Measurements from ENCODE around the gene TMEM204. TPM values are rescaled to one million over a fixed set of nuclear protein-coding genes. Genes with fewer than 3 reads are reported as not detected.

TMEM204 gene
- total RNA-seq, 4 donors from 2014 or later, result 38.5 to 85.3 (median 66.0) TPM

DNA sequence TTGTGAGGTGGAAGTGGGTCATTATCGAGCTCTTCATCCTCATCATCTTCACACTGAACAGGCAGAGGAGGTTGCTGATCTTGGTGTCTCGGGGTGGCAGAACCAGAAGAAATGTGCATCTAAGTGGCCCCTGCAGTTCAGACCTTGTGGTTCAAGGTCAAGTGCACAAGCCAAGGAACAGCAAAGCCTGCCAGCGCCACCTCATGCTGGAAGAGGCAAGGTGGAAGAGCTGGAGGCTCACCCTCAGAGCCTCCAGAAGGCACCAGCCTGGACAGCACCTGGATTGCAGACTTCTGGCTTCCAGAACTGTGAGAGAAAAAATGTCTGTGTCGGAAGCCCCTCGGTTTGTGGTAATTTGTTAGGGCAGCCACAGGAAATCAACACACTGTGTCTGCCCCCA lies 45.7 kb downstream of the TMEM204 start:
- no peak for DNase-seq
- intact Hi-C loops (cut with DNase I), result no loop called here
- Histone ChIP-seq H3K27ac (no peak overlapping the region), H3K9me3 (no peaks in the 10 kb centered on the region), H3K4me1 (no peaks in the 10 kb centered on the region), H3K27me3 (no peaks in the 10 kb centered on the region), H3K4me3 (replicated peaks in 1 of 3) (no peak overlapping the region), H3K36me3 (peaks cover 32 to 50% of the 10 kb centered on the region in 2 donors)
- 78 to 93% methylated on average over 5 of the region's 5 CpGs for WGBS, 2 donors
- TF ChIP-seq POLR2A (IDR thresholded peaks at IDR 0.05), result no peak
- TF ChIP-seq, protein P1, sequence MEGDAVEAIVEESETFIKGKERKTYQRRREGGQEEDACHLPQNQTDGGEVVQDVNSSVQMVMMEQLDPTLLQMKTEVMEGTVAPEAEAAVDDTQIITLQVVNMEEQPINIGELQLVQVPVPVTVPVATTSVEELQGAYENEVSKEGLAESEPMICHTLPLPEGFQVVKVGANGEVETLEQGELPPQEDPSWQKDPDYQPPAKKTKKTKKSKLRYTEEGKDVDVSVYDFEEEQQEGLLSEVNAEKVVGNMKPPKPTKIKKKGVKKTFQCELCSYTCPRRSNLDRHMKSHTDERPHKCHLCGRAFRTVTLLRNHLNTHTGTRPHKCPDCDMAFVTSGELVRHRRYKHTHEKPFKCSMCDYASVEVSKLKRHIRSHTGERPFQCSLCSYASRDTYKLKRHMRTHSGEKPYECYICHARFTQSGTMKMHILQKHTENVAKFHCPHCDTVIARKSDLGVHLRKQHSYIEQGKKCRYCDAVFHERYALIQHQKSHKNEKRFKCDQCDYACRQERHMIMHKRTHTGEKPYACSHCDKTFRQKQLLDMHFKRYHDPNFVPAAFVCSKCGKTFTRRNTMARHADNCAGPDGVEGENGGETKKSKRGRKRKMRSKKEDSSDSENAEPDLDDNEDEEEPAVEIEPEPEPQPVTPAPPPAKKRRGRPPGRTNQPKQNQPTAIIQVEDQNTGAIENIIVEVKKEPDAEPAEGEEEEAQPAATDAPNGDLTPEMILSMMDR (IDR thresholded peaks at IDR 0.05), result no peak

DNA sequence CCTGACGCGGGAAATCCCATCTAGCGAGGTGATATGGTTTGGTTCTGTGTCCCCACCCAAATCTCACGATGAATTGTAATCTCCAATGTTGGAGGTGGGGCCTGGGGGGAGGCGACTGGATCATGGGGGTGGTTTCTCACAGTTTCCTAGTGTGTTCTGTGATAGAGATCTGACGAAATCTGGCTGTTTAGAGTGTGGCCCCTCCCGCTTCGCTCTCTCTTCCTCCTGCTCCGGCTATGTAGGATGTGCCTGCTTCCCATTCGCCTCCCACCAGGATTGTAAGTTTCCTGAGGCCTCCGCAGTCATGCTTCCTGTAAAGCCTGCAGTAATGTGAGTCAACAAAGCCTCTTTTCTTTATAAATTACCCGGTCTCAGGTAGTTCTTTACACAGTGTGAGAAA lies 46.8 kb downstream of the TMEM204 start:
- no peaks in the 10 kb centered on the region for H3K9me3 ChIP-seq
- H3K27ac ChIP-seq, result no peak overlapping the region
- no peaks in the 10 kb centered on the region for H3K27me3 ChIP-seq
- no peaks in the 10 kb centered on the region for H3K4me1 ChIP-seq
- TF ChIP-seq, protein P1 (IDR thresholded peaks at IDR 0.05), result no peak
- no peak for TF ChIP-seq POLR2A (IDR thresholded peaks at IDR 0.05)
- 84 to 87% methylated on average over 12 of the region's 12 CpGs for WGBS, 2 donors
- peaks cover 40 to 58% of the 10 kb centered on the region in 2 donors for H3K36me3 ChIP-seq
- no peak overlapping the region for H3K4me3 ChIP-seq (replicated peaks in 1 of 3)
- intact Hi-C loops (cut with DNase I), result no loop called here
- no peak for DNase-seq

DNA sequence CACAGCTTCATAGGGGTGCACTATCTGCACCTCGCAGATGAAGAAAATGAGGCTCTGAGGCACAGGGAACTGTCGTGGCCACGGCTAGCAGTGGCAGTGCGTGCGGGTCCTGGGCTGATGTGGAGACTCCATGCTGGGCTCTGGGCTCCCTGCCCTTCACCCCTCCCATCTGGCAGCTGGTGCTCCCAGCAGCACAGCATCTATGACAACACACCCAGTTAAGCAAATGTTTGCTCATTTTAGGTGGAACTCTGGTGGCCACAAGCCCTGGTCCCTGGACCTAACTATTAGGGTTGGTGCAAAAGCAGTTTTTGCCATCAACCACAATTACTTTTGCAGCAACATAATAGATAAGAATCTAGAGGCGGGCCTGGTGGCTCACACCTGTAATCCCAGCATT lies 47.5 kb downstream of the TMEM204 start:
- H3K27ac ChIP-seq, result no peak overlapping the region
- no peak for TF ChIP-seq POLR2A (IDR thresholded peaks at IDR 0.05)
- TF ChIP-seq, protein P1 (IDR thresholded peaks at IDR 0.05), result no peak
- H3K27me3 ChIP-seq, result no peaks in the 10 kb centered on the region
- H3K36me3 ChIP-seq, result peaks cover 44 to 64% of the 10 kb centered on the region in 2 donors
- no peaks in the 10 kb centered on the region for H3K9me3 ChIP-seq
- WGBS, 2 donors, result 93 to 99% methylated on average over 4 to 6 of the region's 6 CpGs
- intact Hi-C loops (cut with DNase I), result no loop called here
- no peaks in the 10 kb centered on the region for H3K4me1 ChIP-seq
- H3K4me3 ChIP-seq (replicated peaks in 1 of 3), result no peak overlapping the region
- no peak for DNase-seq

DNA sequence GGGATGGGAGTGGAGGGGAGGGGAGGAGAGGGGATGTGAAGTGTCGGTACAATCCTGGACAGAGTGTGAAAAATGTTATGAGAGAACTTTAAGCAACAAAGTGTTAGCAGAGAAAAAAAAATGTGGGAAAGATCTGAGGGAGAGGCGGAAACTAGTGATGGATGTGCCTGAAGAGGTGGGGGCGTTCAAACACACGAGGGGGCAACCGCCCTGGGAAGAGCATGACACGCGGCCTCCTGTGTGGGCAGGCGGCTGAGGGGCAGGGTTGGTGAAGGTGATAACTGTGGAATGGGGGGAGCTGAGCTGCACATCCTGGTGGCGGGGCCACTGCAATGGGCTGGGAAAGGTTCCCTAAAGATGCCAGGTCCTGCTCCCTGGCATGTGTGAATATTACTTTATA lies 48.3 kb downstream of the TMEM204 start:
- WGBS, 2 donors, result 90 to 91% methylated on average over 9 of the region's 9 CpGs
- H3K27ac ChIP-seq, result no peak overlapping the region
- no peak for DNase-seq
- TF ChIP-seq POLR2A (IDR thresholded peaks at IDR 0.05), result no peak
- TF ChIP-seq, protein P1 (IDR thresholded peaks at IDR 0.05), result no peak
- no peaks in the 10 kb centered on the region for H3K27me3 ChIP-seq
- H3K9me3 ChIP-seq, result no peaks in the 10 kb centered on the region
- H3K4me3 ChIP-seq (replicated peaks in 1 of 3), result no peak overlapping the region
- intact Hi-C loops (cut with DNase I), result no loop called here
- peaks cover 52 to 72% of the 10 kb centered on the region in 2 donors for H3K36me3 ChIP-seq
- no peaks in the 10 kb centered on the region for H3K4me1 ChIP-seq

DNA sequence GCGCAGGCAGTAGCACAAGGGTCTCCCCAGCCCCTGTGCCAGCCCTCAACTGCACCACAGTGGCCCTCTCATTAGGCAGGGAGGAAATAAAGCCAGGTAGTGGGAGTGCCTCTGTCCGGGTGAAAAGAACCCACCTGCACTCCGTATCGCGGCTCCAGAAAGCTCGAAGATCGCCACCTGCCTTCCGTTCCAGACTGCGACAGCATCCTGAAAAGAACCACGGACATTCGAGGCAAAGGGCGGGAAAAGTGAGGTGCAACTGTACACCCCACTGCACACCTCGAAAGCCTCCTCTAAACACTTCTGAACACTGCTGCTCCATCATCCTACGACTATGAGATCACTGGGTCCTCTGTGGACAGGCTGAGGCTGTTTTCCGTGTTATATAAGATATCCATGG lies 49.7 kb downstream of the TMEM204 start:
- Histone ChIP-seq H3K9me3 (no peaks in the 10 kb centered on the region), H3K27ac (no peak overlapping the region), H3K27me3 (no peaks in the 10 kb centered on the region), H3K36me3 (peaks cover 54 to 78% of the 10 kb centered on the region in 2 donors), H3K4me1 (no peaks in the 10 kb centered on the region), H3K4me3 (replicated peaks in 1 of 3) (no peak overlapping the region)
- intact Hi-C loops (cut with DNase I), result no loop called here
- no peak for DNase-seq
- no peak for TF ChIP-seq POLR2A (IDR thresholded peaks at IDR 0.05)
- TF ChIP-seq, protein P1 (IDR thresholded peaks at IDR 0.05), result no peak
- 86 to 87% methylated on average over 14 to 15 of the region's 15 CpGs for WGBS, 2 donors

All from thyroid gland (tissue), 4 donors.